Erythroblast (primary cell): ENCODE measurements around the gene SNTB2.

Experiments
- GATA1 ChIP-seq: IDR thresholded peaks from 2 replicates; pipeline ENCODE4 v1.6.1; 2011; ENCODE audit warnings: low read depth, mild to moderate bottlenecking, control low read depth, low read length, moderate library complexity
- POLR2A ChIP-seq: IDR thresholded peaks from 2 replicates; pipeline ENCODE4 v1.6.1; 2011; ENCODE audit warnings: mild to moderate bottlenecking, low read length

- TF ChIP-seq POLR2A: no peak
- no peak for TF ChIP-seq GATA1
Observed at GRCh38 chr16:69260019-69260418, 73.1 kb downstream of the SNTB2 start.
